ENCODE measurements around the gene GYS1.
A peak's percentile ranks its signal among the peaks of the same experiment; 100 is the strongest.

GYS1 gene

DNA sequence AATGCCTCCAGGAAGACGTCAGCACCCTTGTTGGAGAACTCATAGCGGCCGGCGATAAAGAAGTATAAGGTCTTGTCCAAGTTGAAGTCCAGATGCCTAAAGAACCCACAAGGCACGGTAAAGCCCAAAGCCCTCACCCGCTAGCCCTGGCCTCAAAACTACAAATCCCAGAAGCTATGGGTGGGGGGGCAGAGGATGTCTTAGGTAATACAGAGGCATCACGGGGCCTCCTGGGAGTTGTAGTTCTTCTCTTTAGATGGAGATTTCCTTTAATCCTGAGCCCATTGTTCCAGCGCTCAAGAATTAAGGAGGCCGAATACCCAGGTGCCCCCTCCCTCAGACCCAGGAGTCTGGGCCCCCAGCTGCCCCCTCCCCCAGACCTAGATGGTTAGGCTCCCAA is 10.8 kb downstream of the GYS1 start:
- Histone ChIP-seq H3K4me1 (ENCODE audit: control insufficient read depth, insufficient read depth, low read length) (no peaks in the 10 kb centered on the region), H3K4me3 (ENCODE audit: low read depth, low read length) (no peak overlapping the region), H3K27ac (ENCODE audit: extremely low read depth, low read depth, low read length) (no peak overlapping the region), H3K36me3 (ENCODE audit: control insufficient read depth in 2 of 2, insufficient read depth in 1 of 2, low read length in 2 of 2) (peaks cover 45 to 69% of the 10 kb centered on the region in 2 experiments; a peak in 2 of 3 replicates), H3K9me3 (ENCODE audit: control insufficient read depth, insufficient read depth, low read depth, low read length) (no peaks in the 10 kb centered on the region)
- no peak for TF ChIP-seq ZNF394 (tag by site-specific recombination; IDR thresholded peaks at IDR 0.05; ENCODE audit: borderline replicate concordance)
- peak; percentile 82 for TF ChIP-seq ZNF76 (tag by site-specific recombination; IDR thresholded peaks at IDR 0.05; ENCODE audit: borderline replicate concordance, low read depth)
- POLR2A ChIA-PET, result interaction anchor here (0.7 kb wide), 1 partner anchor 11 kb away, joined by 5 read pairs; no protein-coding TSS in a partner anchor
- CTCF ChIA-PET, result interaction anchor here (2.1 to 3.7 kb wide), 3 partner anchors 11 to 140 kb away, joined by 6 to 40 read pairs (median 17); partner anchors contain the start of genes GYS1 and RUVBL2

GRCh38 chr19:48977061-48977460 is 16.0 kb downstream of the GYS1 start:
- Histone ChIP-seq H3K36me3 (ENCODE audit: control insufficient read depth in 2 of 2, insufficient read depth in 1 of 2, low read length in 2 of 2) (peaks cover 43 to 51% of the 10 kb centered on the region in 2 experiments; a peak in 2 of 3 replicates), H3K4me3 (ENCODE audit: low read depth, low read length) (no peak overlapping the region), H3K27ac (ENCODE audit: extremely low read depth, low read depth, low read length) (no peak overlapping the region), H3K9me3 (ENCODE audit: control insufficient read depth, insufficient read depth, low read depth, low read length) (no peaks in the 10 kb centered on the region), H3K4me1 (ENCODE audit: control insufficient read depth, insufficient read depth, low read length) (no peaks in the 10 kb centered on the region)
- CTCF ChIA-PET, result interaction anchor here (0.7 to 6.3 kb wide), 11 partner anchors 11 to 189 kb away, joined by 3 to 79 read pairs (median 6); partner anchors contain the start of genes FTL, GYS1 and RUVBL2
- TF ChIP-seq ZEB2 (tag by site-specific recombination; IDR thresholded peaks at IDR 0.05) (no peak), ZNF549 (tag by site-specific recombination; IDR thresholded peaks at IDR 0.05) (no peak), ZNF248 (tag by site-specific recombination; IDR thresholded peaks at IDR 0.05) (no peak), ZNF266 (tag by site-specific recombination; IDR thresholded peaks at IDR 0.05; ENCODE audit: low read depth) (no peak), ZNF645 (tag by site-specific recombination; IDR thresholded peaks at IDR 0.05) (no peak)
- TF ChIP-seq, protein P1, sequence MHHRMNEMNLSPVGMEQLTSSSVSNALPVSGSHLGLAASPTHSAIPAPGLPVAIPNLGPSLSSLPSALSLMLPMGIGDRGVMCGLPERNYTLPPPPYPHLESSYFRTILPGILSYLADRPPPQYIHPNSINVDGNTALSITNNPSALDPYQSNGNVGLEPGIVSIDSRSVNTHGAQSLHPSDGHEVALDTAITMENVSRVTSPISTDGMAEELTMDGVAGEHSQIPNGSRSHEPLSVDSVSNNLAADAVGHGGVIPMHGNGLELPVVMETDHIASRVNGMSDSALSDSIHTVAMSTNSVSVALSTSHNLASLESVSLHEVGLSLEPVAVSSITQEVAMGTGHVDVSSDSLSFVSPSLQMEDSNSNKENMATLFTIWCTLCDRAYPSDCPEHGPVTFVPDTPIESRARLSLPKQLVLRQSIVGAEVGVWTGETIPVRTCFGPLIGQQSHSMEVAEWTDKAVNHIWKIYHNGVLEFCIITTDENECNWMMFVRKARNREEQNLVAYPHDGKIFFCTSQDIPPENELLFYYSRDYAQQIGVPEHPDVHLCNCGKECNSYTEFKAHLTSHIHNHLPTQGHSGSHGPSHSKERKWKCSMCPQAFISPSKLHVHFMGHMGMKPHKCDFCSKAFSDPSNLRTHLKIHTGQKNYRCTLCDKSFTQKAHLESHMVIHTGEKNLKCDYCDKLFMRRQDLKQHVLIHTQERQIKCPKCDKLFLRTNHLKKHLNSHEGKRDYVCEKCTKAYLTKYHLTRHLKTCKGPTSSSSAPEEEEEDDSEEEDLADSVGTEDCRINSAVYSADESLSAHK (tag by site-specific recombination; IDR thresholded peaks at IDR 0.05), result no peak
- POLR2A ChIA-PET, result interaction anchor here (0.6 to 4.2 kb wide), 6 partner anchors 11 to 135 kb away, joined by 3 to 34 read pairs (median 6); partner anchors contain the start of genes FTL, GYS1, PPP1R15A and RUVBL2

GRCh38 chr19:48975947-48976847 is 16.9 kb downstream of the GYS1 start:
- ChIA-PET CTCF (interaction anchor here (0.6 to 6.3 kb wide), 11 partner anchors 11 to 656 kb away, joined by 3 to 79 read pairs (median 6); partner anchors contain the start of genes FTL, GYS1 and RUVBL2), POLR2A (interaction anchor here (0.6 to 4.2 kb wide), 9 partner anchors 10 to 170 kb away, joined by 3 to 34 read pairs (median 4); partner anchors contain the start of genes FTL, GYS1, PPP1R15A and RUVBL2)
- Histone ChIP-seq H3K36me3 (ENCODE audit: control insufficient read depth in 2 of 2, insufficient read depth in 1 of 2, low read length in 2 of 2) (peaks cover 43% of the 10 kb centered on the region in 2 experiments; a peak in 2 of 3 replicates), H3K27ac (ENCODE audit: extremely low read depth, low read depth, low read length) (no peak overlapping the region), H3K4me3 (ENCODE audit: low read depth, low read length) (no peak overlapping the region), H3K4me1 (ENCODE audit: control insufficient read depth, insufficient read depth, low read length) (no peaks in the 10 kb centered on the region), H3K9me3 (ENCODE audit: control insufficient read depth, insufficient read depth, low read depth, low read length) (no peaks in the 10 kb centered on the region)
- TF ChIP-seq ZNF561 (tag by site-specific recombination; IDR thresholded peaks at IDR 0.05; ENCODE audit: borderline replicate concordance), result 0 out of 2 replicates have a peak, but pooled peaks have one; percentile 44
- 0 out of 2 replicates have a peak, but pooled peaks have one; percentile 13 for TF ChIP-seq SP7 (tag by site-specific recombination; IDR thresholded peaks at IDR 0.05)
- TF ChIP-seq, protein P2, sequence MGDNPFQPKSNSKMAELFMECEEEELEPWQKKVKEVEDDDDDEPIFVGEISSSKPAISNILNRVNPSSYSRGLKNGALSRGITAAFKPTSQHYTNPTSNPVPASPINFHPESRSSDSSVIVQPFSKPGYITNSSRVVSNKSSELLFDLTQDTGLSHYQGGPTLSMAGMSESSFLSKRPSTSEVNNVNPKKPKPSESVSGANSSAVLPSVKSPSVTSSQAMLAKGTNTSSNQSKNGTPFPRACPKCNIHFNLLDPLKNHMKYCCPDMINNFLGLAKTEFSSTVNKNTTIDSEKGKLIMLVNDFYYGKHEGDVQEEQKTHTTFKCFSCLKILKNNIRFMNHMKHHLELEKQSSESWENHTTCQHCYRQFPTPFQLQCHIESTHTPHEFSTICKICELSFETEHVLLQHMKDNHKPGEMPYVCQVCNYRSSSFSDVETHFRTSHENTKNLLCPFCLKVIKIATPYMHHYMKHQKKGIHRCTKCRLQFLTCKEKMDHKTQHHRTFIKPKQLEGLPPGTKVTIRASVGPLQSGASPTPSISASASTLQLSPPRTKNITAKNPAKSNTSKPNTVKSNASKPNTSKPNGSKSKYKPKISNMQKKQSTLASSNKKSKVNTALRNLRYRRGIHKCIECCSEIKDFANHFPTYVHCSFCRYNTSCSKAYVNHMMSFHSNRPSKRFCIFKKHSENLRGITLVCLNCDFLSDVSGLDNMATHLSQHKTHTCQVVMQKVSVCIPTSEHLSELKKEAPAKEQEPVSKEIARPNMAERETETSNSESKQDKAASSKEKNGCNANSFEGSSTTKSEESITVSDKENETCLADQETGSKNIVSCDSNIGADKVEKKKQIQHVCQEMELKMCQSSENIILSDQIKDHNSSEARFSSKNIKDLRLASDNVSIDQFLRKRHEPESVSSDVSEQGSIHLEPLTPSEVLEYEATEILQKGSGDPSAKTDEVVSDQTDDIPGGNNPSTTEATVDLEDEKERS (tag by site-specific recombination; IDR thresholded peaks at IDR 0.05), result no peak
- TF ChIP-seq ZNF335 (tag by site-specific recombination; conservative IDR thresholded peaks at IDR 0.05), result peak; percentile 62
- TF ChIP-seq ZBTB17 (tag by site-specific recombination; IDR thresholded peaks at IDR 0.05), result 0 out of 2 replicates have a peak, but pooled peaks have one; percentile 17
- no peak for TF ChIP-seq ZBTB1 (tag by site-specific recombination; IDR thresholded peaks at IDR 0.05)
- no peak for TF ChIP-seq ZNF624 (tag by site-specific recombination; IDR thresholded peaks at IDR 0.05)
- TF ChIP-seq ZNF747 (tag by site-specific recombination; IDR thresholded peaks at IDR 0.05), result no peak
- peak; percentile 98 for TF ChIP-seq ZNF37A (tag by site-specific recombination; IDR thresholded peaks at IDR 0.05)
- TF ChIP-seq ZNF513 (tag by site-specific recombination; IDR thresholded peaks at IDR 0.05), result no peak
- TF ChIP-seq ZNF76 (tag by site-specific recombination; IDR thresholded peaks at IDR 0.05; ENCODE audit: borderline replicate concordance, low read depth), result peak; percentile 93
- no peak for TF ChIP-seq GFI1B (tag by site-specific recombination; IDR thresholded peaks at IDR 0.05)

All from HEK293 (cell line).